Sigmoid colon (tissue), 7 donors: ENCODE data around the gene TBCD. TPM values are rescaled to one million over a fixed set of nuclear protein-coding genes. Genes with fewer than 3 reads are reported as not detected.

Source experiments
- DNase-seq: peaks from one replicate; pipeline ENCODE4 v3.0.0-alpha.2; 2019
- H3K27ac ChIP-seq, 4 donors: fragments of 200-600 bp; sonication (generic); one replicate each; pipeline ENCODE4 v1.5.1; 2016 to 2019; ENCODE audit warnings: mild to moderate bottlenecking in 1 of 4
- H3K27me3 ChIP-seq, 3 donors: fragments of 200-600 bp; sonication (generic); one replicate each; pipeline ENCODE4 v1.5.1; 2019; ENCODE audit warnings: mild to moderate bottlenecking in 1 of 3
- H3K36me3 ChIP-seq, 4 donors: fragments of 200-600 bp; sonication (generic); one replicate each; pipeline ENCODE4 v1.5.1; 2016 to 2019
- H3K4me1 ChIP-seq, 4 donors: fragments of 200-600 bp; sonication (generic); one replicate each; pipeline ENCODE4 v1.5.1; 2017 to 2019
- H3K4me3 ChIP-seq, 4 donors: fragments of 200-600 bp; sonication (generic); one replicate each; pipeline ENCODE4 v1.5.1; 2017 to 2019; ENCODE audit warnings: mild to moderate bottlenecking in 2 of 4, moderate library complexity in 1 of 4
- H3K9me3 ChIP-seq, 4 donors: fragments of 200-600 bp in 3 of 4; sonication (generic) in 3 of 4; one replicate each; pipeline versions ENCODE4 v1.5.1 to v1.6.1; 2013 to 2019
- EP300 ChIP-seq, 4 donors: sonication (generic); formaldehyde crosslinking; IDR thresholded peaks; one replicate each; pipeline ENCODE4 v1.6.1; 2017; ENCODE audit warnings: antibody characterized with exemption in 4 of 4
- POLR2A ChIP-seq, 2 donors: fragments of 450-650 bp; IDR thresholded peaks; one replicate each; pipeline ENCODE4 v1.6.1; 2016; ENCODE audit warnings: antibody characterized with exemption in 2 of 2, mild to moderate bottlenecking in 2 of 2, moderate library complexity in 2 of 2
- POLR2AphosphoS5 ChIP-seq, 4 donors: sonication (generic); formaldehyde crosslinking; IDR thresholded peaks; one replicate each; pipeline ENCODE4 v1.6.1; 2017; ENCODE audit warnings: antibody characterized with exemption in 4 of 4
- WGBS, 2 donors: extraction: QIAGEN DNeasy Blood & Tissue Kit; methylation state at CpG; one replicate each; pipeline ENCODE4 v1.1.7; 2013; 5-methylcytosine and 5-hydroxymethylcytosine counted together
- intact Hi-C: fragments of 100-400 bp; cut with DNase I; formaldehyde crosslinking; loops from one replicate; pipeline ENCODE4 v1.15.1; 2023
- polyA plus RNA-seq, 3 donors: library from polyadenylated mRNA; stranded (reverse); fragments of 200-250 nt; gene quantifications; one replicate each; pipeline ENCODE4 v1.2.3, GENCODE V29; 2013
- total RNA-seq, 4 donors: library from RNA; depleted of rRNA; stranded (reverse); fragments of >200 nt; gene quantifications; one replicate each; pipeline ENCODE4 v1.1.0, GENCODE V29; 2016
- TF ChIP-seq, protein P1 (sequence below), 4 experiments: fragments of 450-650 bp in 3 of 4; fragments of 200-600 bp in 1 of 4; IDR thresholded peaks; one replicate each; pipeline ENCODE4 v1.5.1; 2016 to 2019; ENCODE audit warnings: antibody characterized with exemption in 4 of 4, mild to moderate bottlenecking in 3 of 4, moderate library complexity in 2 of 4
- donor health status: healthy with polysubstance abuse.
- donor health status: Bipolar disorder and iron deficiency.
- donor health status: healthy.

The TBCD gene
- total and polyA plus RNA-seq, 7 donors, result 11.1 to 77.4 (median 34.2) TPM

DNA sequence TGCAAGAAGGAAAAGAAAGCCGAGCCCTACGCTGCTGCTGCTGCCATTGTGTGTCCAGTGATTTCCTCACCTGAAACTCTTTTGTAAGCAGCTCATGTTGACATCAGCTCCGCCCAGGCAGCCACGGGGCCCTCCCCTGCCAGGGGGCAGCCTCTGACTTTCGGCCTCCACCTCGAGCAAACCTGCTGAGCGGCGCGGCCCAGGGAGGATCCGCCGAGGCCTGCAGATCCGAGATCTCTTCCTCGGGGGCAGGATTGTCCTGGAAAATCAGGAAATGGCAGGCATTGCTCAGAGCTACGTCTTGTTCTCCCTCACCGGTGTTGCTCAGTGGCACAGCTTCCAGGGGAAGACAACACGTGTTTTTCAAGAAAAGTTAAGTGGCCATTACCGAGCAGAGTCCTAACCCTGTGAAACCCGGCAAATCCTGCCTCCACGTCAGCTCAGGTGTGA lies 123.6 kb downstream of the TBCD start:
- peaks cover 0 to 24% (median 9%) of the 10 kb centered on the region in 4 donors for H3K36me3 ChIP-seq
- peak overlapping the region; percentile 75 to 82 (median 78) for H3K27ac ChIP-seq
- peaks cover 0 to 29% (median 23%) of the 10 kb centered on the region in 4 donors for H3K4me1 ChIP-seq
- H3K9me3 ChIP-seq, result no peaks in the 10 kb centered on the region
- DNase-seq, result no peak
- TF ChIP-seq, protein P1, sequence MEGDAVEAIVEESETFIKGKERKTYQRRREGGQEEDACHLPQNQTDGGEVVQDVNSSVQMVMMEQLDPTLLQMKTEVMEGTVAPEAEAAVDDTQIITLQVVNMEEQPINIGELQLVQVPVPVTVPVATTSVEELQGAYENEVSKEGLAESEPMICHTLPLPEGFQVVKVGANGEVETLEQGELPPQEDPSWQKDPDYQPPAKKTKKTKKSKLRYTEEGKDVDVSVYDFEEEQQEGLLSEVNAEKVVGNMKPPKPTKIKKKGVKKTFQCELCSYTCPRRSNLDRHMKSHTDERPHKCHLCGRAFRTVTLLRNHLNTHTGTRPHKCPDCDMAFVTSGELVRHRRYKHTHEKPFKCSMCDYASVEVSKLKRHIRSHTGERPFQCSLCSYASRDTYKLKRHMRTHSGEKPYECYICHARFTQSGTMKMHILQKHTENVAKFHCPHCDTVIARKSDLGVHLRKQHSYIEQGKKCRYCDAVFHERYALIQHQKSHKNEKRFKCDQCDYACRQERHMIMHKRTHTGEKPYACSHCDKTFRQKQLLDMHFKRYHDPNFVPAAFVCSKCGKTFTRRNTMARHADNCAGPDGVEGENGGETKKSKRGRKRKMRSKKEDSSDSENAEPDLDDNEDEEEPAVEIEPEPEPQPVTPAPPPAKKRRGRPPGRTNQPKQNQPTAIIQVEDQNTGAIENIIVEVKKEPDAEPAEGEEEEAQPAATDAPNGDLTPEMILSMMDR (IDR thresholded peaks at IDR 0.05), result no peak
- TF ChIP-seq POLR2AphosphoS5 (IDR thresholded peaks at IDR 0.05) (no peak), POLR2A (IDR thresholded peaks at IDR 0.05) (no peak)
- intact Hi-C loops, result loop anchor here (2.0 to 10.0 kb wide), 2 partner anchors 93 to 179 kb away; no protein-coding TSS in a partner anchor
- no peaks in the 10 kb centered on the region for H3K27me3 ChIP-seq
- H3K4me3 ChIP-seq, result no peak overlapping the region
- 89 to 90% methylated on average over 19 of the region's 19 CpGs for WGBS, 2 donors

GRCh38 chr17:82876149-82876548 lies 124.3 kb downstream of the TBCD start:
- Histone ChIP-seq H3K4me1 (peaks cover 0 to 36% (median 28%) of the 10 kb centered on the region in 4 donors), H3K27me3 (no peaks in the 10 kb centered on the region), H3K27ac (peak overlapping the region; percentile 75 to 82 (median 78)), H3K36me3 (peaks cover 0 to 16% (median 3%) of the 10 kb centered on the region in 4 donors), H3K4me3 (no peak overlapping the region), H3K9me3 (no peaks in the 10 kb centered on the region)
- WGBS, 2 donors, result 68 to 72% methylated on average over 18 of the region's 18 CpGs
- DNase-seq, result peak; percentile 84
- TF ChIP-seq EP300 (IDR thresholded peaks at IDR 0.05) (no peak), POLR2AphosphoS5 (IDR thresholded peaks at IDR 0.05) (peak; percentile 37 to 69 (median 48))
- intact Hi-C loops, result loop anchor here (10.0 kb wide), 1 partner anchor 179 kb away; no protein-coding TSS in a partner anchor

DNA sequence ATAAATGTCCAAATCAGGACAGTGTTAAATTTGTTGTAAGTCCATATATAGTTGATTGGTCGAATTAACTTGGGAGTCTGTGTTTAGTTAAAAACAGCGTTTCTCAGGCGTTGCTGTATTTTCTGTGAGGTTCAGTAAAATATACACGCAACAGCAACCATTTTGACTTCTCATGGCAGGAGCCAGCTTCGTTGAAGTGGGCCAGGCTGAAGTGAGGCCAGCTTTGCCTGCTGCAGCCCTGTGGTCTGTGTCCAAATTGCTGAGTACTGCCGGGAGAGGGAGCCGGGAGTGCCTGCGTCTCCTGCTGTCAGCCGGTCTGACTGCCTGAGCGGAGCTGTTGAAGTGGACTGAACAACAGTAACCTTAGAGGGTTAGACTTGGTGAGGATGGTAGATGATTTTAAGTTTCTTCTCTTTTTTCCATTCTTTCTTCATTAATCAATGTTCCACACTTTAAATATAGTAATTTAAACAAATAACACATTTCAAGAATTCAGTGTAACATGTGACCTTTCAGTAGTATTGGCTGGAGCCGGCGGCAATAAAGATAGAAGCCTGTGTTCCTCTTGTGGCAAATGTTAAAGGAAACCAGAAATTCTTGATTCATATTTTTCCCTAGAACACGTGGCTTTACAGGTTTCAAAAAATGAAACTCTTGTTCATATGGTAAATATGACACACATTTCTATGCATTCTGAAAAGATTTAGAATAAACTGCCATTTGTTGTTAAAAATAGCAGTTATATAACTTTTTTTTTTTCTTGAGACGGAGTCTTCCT lies 124.9 kb downstream of the TBCD start:
- H3K4me3 ChIP-seq, result no peak overlapping the region
- DNase-seq, result peak; percentile 96
- no peaks in the 10 kb centered on the region for H3K9me3 ChIP-seq
- no peaks in the 10 kb centered on the region for H3K27me3 ChIP-seq
- peak overlapping the region; percentile 75 to 82 (median 78) for H3K27ac ChIP-seq
- H3K4me1 ChIP-seq, result peaks cover 0 to 43% (median 35%) of the 10 kb centered on the region in 4 donors
- WGBS, 2 donors, result 37 to 47% methylated on average over 14 of the region's 14 CpGs
- peaks cover 0 to 10% (median 0%) of the 10 kb centered on the region in 4 donors for H3K36me3 ChIP-seq
- TF ChIP-seq POLR2A (IDR thresholded peaks at IDR 0.05) (no peak), POLR2AphosphoS5 (IDR thresholded peaks at IDR 0.05) (peak in 3 of 4 donors; percentile 49 to 58 (median 54)), EP300 (IDR thresholded peaks at IDR 0.05) (no peak)
- TF ChIP-seq, protein P1 (IDR thresholded peaks at IDR 0.05), result peak; percentile 36 to 49 (median 38)
- intact Hi-C loops, result loop anchor here (10.0 kb wide), 1 partner anchor 178 kb away; no protein-coding TSS in a partner anchor

- no peak overlapping the region for H3K4me3 ChIP-seq
- TF ChIP-seq POLR2A (IDR thresholded peaks at IDR 0.05) (no peak), EP300 (IDR thresholded peaks at IDR 0.05) (no peak), POLR2AphosphoS5 (IDR thresholded peaks at IDR 0.05) (no peak)
- TF ChIP-seq, protein P1 (IDR thresholded peaks at IDR 0.05), result no peak
- intact Hi-C loops, result loop anchor here (10.0 kb wide), 1 partner anchor 176 kb away; no protein-coding TSS in a partner anchor
- H3K4me1 ChIP-seq, result peaks cover 0 to 50% (median 38%) of the 10 kb centered on the region in 4 donors
- DNase-seq, result peak; percentile 73
- H3K9me3 ChIP-seq, result no peaks in the 10 kb centered on the region
- peak overlapping the region in 1 of 4 donors; percentile 21 for H3K27ac ChIP-seq
- no peaks in the 10 kb centered on the region for H3K27me3 ChIP-seq
- H3K36me3 ChIP-seq, result no peaks in the 10 kb centered on the region
- WGBS, 2 donors, result 53 to 66% methylated on average over 9 of the region's 9 CpGs
These were observed 126.7 kb downstream of the TBCD start for GRCh38 chr17:82878527-82878926.

DNA sequence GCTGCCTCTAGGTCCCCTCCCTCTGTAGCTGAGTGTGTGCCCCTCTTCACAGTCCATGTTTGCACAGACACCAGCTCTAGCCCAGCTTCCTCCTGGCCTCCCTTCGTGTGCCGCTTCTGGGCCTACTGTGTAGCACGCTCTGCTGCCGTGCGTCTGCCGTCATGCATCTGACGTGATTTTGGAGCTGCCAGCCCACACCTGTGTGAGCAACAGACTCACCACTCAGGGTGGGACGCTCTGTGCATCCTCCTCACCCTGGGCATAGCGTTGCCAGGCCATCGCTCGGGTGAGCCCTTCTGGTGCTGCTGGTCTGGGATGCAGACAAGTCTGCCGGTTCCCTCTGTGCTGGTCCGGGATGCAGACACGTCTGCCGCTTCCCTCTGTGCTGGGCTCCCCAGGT lies 127.4 kb downstream of the TBCD start:
- Histone ChIP-seq H3K27ac (no peak overlapping the region), H3K9me3 (no peaks in the 10 kb centered on the region), H3K36me3 (no peaks in the 10 kb centered on the region), H3K27me3 (no peaks in the 10 kb centered on the region), H3K4me1 (peaks cover 0 to 50% (median 38%) of the 10 kb centered on the region in 4 donors), H3K4me3 (no peak overlapping the region)
- intact Hi-C loops, result loop anchor here (10.0 kb wide), 1 partner anchor 176 kb away; no protein-coding TSS in a partner anchor
- 96% methylated on average over 15 of the region's 15 CpGs for WGBS, 2 donors
- TF ChIP-seq POLR2A (IDR thresholded peaks at IDR 0.05), result no peak
- no peak for TF ChIP-seq POLR2AphosphoS5 (IDR thresholded peaks at IDR 0.05)
- TF ChIP-seq, protein P1 (IDR thresholded peaks at IDR 0.05), result no peak
- no peak for TF ChIP-seq EP300 (IDR thresholded peaks at IDR 0.05)
- DNase-seq, result no peak
